GM13976 (cell line): ENCODE measurements around the gene PDLIM4.

ENCODE experiments used
- DNase-seq: peaks from one replicate; pipeline ENCODE4 v3.0.0; 2012; ENCODE audit warnings: low spot score
- in situ Hi-C: fragments of 300-500 bp; cut with MboI; formaldehyde crosslinking; loops from one replicate; pipeline ENCODE4 v1.12.0; 2022; ENCODE audit warnings: low sequenced_read_pairs, mixed read lengths, inconsistent platforms; ENCODE audit not compliant: unreplicated experiment
- TF ChIP-seq, protein P1 (sequence below): IDR thresholded peaks from 2 replicates; pipeline ENCODE4 v1.5.1; 2012; ENCODE audit warnings: borderline replicate concordance, mild to moderate bottlenecking; ENCODE audit not compliant: insufficient read depth; ENCODE audit errors: extremely low read depth, missing control alignments, control extremely low read depth

PDLIM4 gene

DNA sequence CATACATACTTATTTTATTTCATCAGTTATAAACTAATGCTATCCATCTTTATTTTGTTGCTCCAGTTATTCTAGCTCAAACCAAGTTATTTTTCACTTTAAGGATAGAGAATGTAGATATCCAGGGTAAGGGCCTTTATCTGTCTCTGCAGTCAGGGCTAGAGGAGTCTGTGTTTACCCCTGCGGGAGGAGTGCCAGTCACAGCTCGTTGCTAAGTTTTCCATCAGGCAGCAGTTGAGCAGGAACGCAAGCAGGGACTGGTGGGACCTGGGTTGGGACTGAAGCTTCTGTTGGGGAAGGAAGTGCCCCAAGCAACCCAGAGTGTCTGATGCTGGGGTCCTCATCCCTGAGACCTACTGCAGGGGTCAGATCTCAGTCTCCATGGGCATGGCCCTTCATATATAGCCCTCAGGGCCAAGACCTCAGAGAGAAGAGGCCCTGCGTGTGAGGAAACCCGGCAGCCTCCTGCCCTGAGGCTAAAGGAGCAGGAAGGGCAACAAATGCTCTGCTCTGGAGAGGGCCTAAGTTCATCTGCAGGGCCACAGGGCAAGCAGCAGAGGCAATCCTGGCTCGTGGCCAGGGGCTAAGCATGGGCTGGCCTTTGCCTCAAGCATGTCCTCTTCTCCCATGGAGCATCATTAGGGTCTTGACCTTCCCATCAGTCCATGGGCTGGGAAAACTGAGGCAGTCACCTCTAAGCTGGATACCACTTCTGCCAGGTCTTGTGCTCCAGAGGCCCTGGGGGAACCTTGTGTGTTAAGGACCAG, 43.3 kb downstream of the PDLIM4 start:
- no peak for DNase-seq

DNA sequence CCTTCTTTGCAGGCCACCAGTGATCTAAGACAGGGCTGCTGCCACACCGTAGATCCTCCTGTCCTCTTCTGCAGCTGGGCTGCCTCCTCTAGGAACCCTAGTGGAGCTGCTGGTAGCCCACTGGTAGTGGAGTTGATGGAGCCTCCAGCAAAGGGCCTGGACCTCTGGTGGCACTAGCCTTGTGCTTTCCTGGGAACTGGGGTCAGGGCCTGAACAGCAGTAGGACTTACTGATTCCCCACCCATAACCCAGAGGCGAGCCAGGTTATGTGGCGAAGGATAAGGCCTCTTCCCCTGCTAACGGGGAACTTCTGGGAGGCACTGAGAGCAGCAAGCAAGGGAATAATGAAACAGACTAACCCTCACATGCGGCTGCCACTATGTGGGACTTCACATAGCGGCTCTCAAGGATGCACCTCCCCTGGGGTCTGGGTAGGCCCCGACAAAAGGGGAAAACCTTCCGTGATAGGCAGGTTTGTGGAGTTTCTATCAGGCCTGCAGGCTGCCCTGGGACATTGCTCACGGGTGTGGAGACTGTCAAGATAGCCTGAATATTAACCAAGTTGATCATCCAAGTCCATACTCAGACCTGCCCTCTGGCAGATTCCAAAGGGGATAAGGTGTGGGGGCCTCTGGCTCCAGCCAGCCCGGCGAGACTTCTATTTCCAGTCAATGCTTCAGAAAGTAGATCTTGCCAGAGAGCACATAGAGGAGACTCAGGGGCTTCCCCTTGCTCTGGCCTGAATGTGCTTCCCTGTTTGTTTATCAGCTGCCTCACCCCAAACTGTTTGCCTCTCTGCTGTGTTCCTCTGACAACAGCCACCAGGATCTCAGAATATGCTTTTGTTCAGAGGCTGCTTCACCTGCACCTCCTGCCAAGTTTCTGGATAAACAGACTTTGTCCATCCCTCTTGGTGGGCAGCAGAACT, 44.1 kb downstream of the PDLIM4 start:
- in situ Hi-C loops, result no loop called here
- no peak for DNase-seq
- TF ChIP-seq, protein P1, sequence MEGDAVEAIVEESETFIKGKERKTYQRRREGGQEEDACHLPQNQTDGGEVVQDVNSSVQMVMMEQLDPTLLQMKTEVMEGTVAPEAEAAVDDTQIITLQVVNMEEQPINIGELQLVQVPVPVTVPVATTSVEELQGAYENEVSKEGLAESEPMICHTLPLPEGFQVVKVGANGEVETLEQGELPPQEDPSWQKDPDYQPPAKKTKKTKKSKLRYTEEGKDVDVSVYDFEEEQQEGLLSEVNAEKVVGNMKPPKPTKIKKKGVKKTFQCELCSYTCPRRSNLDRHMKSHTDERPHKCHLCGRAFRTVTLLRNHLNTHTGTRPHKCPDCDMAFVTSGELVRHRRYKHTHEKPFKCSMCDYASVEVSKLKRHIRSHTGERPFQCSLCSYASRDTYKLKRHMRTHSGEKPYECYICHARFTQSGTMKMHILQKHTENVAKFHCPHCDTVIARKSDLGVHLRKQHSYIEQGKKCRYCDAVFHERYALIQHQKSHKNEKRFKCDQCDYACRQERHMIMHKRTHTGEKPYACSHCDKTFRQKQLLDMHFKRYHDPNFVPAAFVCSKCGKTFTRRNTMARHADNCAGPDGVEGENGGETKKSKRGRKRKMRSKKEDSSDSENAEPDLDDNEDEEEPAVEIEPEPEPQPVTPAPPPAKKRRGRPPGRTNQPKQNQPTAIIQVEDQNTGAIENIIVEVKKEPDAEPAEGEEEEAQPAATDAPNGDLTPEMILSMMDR, result no peak

More for the DNA sequence above, 43.3 kb downstream of the PDLIM4 start:
- in situ Hi-C loops, result no loop called here
- TF ChIP-seq, protein P1, result no peak

DNA sequence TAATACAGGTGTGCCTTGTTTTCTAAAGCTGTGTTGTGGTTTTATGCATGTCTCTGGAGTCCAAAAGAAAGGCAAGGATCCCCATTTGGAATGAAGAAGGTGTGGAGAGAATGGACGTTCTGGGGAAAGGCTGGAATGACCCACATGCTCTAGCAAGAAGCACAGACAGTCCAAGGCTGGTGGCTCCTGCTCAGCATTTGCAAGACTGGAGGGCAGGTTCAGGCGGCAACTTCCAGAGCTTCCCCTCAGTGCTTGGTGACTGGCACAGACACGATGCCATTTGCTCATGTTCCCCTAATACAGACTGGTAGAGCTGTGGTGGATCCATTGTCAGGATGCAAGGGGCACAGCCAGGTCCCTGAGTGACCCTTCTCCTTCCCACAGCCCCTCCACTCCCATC, 44.9 kb downstream of the PDLIM4 start:
- TF ChIP-seq, protein P1, result no peak
- DNase-seq, result no peak

DNA sequence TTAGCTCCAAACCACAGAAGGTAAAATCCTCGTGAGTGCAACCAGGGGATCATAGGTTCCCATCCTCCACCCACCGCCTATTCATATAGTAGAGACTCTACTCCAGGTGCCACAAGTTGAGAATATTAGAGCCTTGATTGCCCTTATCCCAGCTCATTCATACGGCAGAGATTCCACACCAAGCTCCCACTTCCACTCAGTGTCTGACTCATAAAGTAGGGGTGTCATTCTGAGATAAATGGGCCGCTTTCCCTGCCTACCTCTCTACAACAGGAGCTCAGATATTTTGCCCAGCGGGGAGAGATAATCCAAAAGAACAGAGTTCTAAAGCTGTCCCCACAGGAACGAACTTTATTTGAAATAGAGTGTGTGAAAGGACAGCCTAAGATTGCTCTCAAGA, 46.1 kb downstream of the PDLIM4 start:
- in situ Hi-C loops, result no loop called here
- DNase-seq, result no peak
- TF ChIP-seq, protein P1, result no peak

More for the DNA sequence above, 44.9 kb downstream of the PDLIM4 start:
- in situ Hi-C loops, result no loop called here

DNA sequence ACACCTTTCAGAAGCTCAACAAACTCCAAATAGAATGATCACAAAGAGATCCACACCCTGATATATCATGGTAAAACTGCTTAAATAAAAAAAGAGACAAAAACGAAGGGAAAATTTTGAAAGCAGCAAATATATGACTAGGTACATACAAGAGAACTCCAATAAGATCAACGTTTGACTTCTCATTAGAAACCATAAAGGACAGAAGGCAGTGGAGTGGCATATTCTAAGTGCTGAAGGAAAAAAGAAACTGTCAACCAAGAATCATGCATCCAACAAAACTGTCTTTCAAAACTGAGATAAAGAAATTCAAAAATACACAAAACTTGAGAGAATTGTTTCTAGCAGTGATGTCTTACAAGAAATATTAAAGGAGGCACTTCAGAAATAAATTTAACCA, 47.9 kb downstream of the PDLIM4 start:
- TF ChIP-seq, protein P1, result no peak
- in situ Hi-C loops, result no loop called here
- DNase-seq, result no peak

DNA sequence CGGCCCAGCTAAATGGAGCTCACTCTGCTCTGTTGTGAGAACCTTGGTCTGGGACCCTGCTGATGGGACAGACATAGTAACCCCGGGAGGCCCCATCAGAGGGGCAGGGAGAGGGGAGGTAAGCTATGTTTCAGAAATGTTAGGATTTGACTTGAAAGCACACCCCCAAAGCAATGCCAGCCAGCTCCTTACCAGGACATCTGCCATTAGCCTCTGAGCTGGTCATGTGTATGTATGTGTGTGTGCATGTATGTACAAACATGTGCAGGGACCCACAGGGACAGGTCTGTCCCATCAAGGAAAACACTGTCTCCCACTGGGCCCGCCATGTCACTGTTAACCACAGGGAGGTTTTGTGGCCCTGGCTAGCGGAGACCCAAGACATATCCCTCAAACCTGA, 51.2 kb downstream of the PDLIM4 start:
- TF ChIP-seq, protein P1, result no peak
- in situ Hi-C loops, result no loop called here
- DNase-seq, result no peak
